SH-SY5Y (cell line): ENCODE results near the gene PPARG.

ENCODE experiments used
- GATA2 ChIP-seq: IDR thresholded peaks from 2 replicates; pipeline ENCODE4 v1.6.1; 2011; ENCODE audit warnings: mild to moderate bottlenecking, low read depth, low read length
- GATA3 ChIP-seq: IDR thresholded peaks from 2 replicates; pipeline ENCODE4 v1.6.1; 2011; ENCODE audit warnings: low read depth, mild to moderate bottlenecking, low read length, moderate library complexity

GRCh38 chr3:12478326-12478725 lies 189.5 kb downstream of the PPARG start:
- TF ChIP-seq GATA3 (no peak), GATA2 (no peak)
